HCT116 (cell line): ENCODE results near the gene PATL1.
"Not testable (repeated sequence)": the region's sequence is repeated elsewhere in the genome, so short reads cannot be mapped to it uniquely, and the experiment has no call there.

ENCODE experiments used
- CTCF ChIP-seq, 3 experiments: fragments of 200-600 bp in 1 of 3; sonication (generic) in 1 of 3; IDR thresholded peaks in 2 of 3; conservative IDR thresholded peaks in 1 of 3; 2 replicates each; pipeline ENCODE4 v1.5.1; 2012 to 2017; ENCODE audit warnings: low read depth in 2 of 3, low read length in 2 of 3, antibody characterized with exemption in 1 of 3, borderline replicate concordance in 1 of 3, control low read depth in 1 of 3, mild to moderate bottlenecking in 1 of 3, mixed read lengths in 1 of 3, mixed run types in 1 of 3, moderate library complexity in 1 of 3; ENCODE audit not compliant: insufficient read depth in 1 of 3
- EZH2 ChIP-seq: fragments of 200-600 bp; sonication (generic); IDR thresholded peaks from 2 replicates; pipeline ENCODE4 v1.6.1; 2017; ENCODE audit warnings: antibody characterized with exemption, mixed run types
- EZH2phosphoT487 ChIP-seq: fragments of 200-600 bp; IDR thresholded peaks from 2 replicates; pipeline ENCODE4 v1.6.1; 2018; ENCODE audit warnings: antibody characterized with exemption, borderline replicate concordance
- POLR2A ChIP-seq: IDR thresholded peaks from 2 replicates; pipeline ENCODE4 v1.7.0; 2011; ENCODE audit warnings: borderline replicate concordance; ENCODE audit not compliant: insufficient read depth, insufficient read length; ENCODE audit errors: extremely low read depth
- POLR2AphosphoS5 ChIP-seq: IDR thresholded peaks from 2 replicates; pipeline ENCODE4 v1.6.1; 2011; ENCODE audit warnings: mild to moderate bottlenecking, low read depth, low read length, moderate library complexity
- TCF7L2 ChIP-seq: IDR thresholded peaks from 2 replicates; pipeline ENCODE4 v1.7.0; 2011; ENCODE audit warnings: borderline replicate concordance, inconsistent platforms; ENCODE audit not compliant: insufficient read depth, insufficient read length; ENCODE audit errors: extremely low read depth
- TF ChIP-seq, protein P1 (sequence below): IDR thresholded peaks from 2 replicates; pipeline ENCODE4 v1.6.1; 2012
- TF ChIP-seq, protein P2 (sequence below): IDR thresholded peaks from 2 replicates; pipeline ENCODE4 v1.6.1; 2011; ENCODE audit warnings: mild to moderate bottlenecking, low read length, moderate library complexity; ENCODE audit not compliant: insufficient replicate concordance; ENCODE audit errors: extremely low read depth
- TF ChIP-seq, protein P3 (sequence below): IDR thresholded peaks from 2 replicates; pipeline ENCODE4 v1.6.1; 2012; ENCODE audit warnings: low read depth

DNA sequence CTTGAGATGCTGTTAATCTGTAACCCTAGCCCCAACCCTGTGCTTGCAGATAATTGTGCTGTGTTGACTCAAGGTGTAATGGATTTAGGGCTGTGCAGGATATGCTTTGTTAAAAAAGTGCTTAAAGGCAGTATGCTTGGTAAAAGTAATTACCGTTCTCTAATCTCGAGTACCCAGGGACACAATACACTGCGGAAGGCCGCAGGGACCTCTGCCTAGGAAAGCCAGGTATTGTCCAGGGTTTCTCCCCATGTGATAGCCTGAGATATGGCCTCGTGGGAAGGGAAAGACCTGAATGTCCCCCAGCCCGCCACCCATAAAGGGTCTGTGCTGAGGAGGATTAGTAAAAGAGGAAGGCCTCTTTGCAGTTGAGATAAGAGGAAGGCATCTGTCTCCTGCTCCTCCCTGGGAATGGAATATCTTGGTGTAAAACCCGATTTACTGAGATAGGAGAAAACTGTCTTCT, 12.5 kb upstream of the PATL1 start:
- TF ChIP-seq EZH2phosphoT487; CTCF (IDR thresholded peaks at IDR 0.05 in 2 of 3, conservative IDR thresholded peaks at IDR 0.05 in 1 of 3; ENCODE audit: borderline replicate concordance in 1 of 3, insufficient read depth in 1 of 3, low read depth in 2 of 3, low read length in 2 of 3); TCF7L2; EZH2; POLR2A; POLR2AphosphoS5: not testable (repeated sequence)
- TF ChIP-seq, protein P1, sequence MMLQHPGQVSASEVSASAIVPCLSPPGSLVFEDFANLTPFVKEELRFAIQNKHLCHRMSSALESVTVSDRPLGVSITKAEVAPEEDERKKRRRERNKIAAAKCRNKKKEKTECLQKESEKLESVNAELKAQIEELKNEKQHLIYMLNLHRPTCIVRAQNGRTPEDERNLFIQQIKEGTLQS: not testable (repeated sequence)
- TF ChIP-seq, protein P2, sequence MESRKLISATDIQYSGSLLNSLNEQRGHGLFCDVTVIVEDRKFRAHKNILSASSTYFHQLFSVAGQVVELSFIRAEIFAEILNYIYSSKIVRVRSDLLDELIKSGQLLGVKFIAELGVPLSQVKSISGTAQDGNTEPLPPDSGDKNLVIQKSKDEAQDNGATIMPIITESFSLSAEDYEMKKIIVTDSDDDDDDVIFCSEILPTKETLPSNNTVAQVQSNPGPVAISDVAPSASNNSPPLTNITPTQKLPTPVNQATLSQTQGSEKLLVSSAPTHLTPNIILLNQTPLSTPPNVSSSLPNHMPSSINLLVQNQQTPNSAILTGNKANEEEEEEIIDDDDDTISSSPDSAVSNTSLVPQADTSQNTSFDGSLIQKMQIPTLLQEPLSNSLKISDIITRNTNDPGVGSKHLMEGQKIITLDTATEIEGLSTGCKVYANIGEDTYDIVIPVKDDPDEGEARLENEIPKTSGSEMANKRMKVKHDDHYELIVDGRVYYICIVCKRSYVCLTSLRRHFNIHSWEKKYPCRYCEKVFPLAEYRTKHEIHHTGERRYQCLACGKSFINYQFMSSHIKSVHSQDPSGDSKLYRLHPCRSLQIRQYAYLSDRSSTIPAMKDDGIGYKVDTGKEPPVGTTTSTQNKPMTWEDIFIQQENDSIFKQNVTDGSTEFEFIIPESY: not testable (repeated sequence)
- TF ChIP-seq, protein P3, sequence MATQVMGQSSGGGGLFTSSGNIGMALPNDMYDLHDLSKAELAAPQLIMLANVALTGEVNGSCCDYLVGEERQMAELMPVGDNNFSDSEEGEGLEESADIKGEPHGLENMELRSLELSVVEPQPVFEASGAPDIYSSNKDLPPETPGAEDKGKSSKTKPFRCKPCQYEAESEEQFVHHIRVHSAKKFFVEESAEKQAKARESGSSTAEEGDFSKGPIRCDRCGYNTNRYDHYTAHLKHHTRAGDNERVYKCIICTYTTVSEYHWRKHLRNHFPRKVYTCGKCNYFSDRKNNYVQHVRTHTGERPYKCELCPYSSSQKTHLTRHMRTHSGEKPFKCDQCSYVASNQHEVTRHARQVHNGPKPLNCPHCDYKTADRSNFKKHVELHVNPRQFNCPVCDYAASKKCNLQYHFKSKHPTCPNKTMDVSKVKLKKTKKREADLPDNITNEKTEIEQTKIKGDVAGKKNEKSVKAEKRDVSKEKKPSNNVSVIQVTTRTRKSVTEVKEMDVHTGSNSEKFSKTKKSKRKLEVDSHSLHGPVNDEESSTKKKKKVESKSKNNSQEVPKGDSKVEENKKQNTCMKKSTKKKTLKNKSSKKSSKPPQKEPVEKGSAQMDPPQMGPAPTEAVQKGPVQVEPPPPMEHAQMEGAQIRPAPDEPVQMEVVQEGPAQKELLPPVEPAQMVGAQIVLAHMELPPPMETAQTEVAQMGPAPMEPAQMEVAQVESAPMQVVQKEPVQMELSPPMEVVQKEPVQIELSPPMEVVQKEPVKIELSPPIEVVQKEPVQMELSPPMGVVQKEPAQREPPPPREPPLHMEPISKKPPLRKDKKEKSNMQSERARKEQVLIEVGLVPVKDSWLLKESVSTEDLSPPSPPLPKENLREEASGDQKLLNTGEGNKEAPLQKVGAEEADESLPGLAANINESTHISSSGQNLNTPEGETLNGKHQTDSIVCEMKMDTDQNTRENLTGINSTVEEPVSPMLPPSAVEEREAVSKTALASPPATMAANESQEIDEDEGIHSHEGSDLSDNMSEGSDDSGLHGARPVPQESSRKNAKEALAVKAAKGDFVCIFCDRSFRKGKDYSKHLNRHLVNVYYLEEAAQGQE: not testable (repeated sequence)
